ENCODE data around the gene FJX1. TPM values are rescaled to one million over a fixed set of nuclear protein-coding genes. Genes with fewer than 3 reads are reported as not detected.
"Not testable (repeated sequence)": the region's sequence is repeated elsewhere in the genome, so short reads cannot be mapped to it uniquely, and the experiment has no call there.

Gene FJX1
- total RNA-seq, 1 donor from 2014 or later = 3.9 TPM

GRCh38 chr11:35655856-35656255, 37.6 kb downstream of the FJX1 start:
- intact Hi-C loops (cut with DNase I) = no loop called here
- ATAC-seq (no peak), DNase-seq (ENCODE audit: low spot score) (no peak)

- no peak for ATAC-seq
- DNase-seq (ENCODE audit: low spot score) = no peak
- intact Hi-C loops (cut with DNase I) = no loop called here
These were observed 40.0 kb downstream of the FJX1 start for GRCh38 chr11:35658020-35658948.

- no peak for ATAC-seq
- no peak for DNase-seq (ENCODE audit: low spot score)
- intact Hi-C loops (cut with DNase I) = no loop called here
These were observed 43.3 kb downstream of the FJX1 start for GRCh38 chr11:35661534-35661933.

GRCh38 chr11:35662061-35662648, 43.9 kb downstream of the FJX1 start:
- intact Hi-C loops (cut with DNase I) = no loop called here
- DNase-seq (ENCODE audit: low spot score) (no peak), ATAC-seq (peak; percentile 8)

DNA sequence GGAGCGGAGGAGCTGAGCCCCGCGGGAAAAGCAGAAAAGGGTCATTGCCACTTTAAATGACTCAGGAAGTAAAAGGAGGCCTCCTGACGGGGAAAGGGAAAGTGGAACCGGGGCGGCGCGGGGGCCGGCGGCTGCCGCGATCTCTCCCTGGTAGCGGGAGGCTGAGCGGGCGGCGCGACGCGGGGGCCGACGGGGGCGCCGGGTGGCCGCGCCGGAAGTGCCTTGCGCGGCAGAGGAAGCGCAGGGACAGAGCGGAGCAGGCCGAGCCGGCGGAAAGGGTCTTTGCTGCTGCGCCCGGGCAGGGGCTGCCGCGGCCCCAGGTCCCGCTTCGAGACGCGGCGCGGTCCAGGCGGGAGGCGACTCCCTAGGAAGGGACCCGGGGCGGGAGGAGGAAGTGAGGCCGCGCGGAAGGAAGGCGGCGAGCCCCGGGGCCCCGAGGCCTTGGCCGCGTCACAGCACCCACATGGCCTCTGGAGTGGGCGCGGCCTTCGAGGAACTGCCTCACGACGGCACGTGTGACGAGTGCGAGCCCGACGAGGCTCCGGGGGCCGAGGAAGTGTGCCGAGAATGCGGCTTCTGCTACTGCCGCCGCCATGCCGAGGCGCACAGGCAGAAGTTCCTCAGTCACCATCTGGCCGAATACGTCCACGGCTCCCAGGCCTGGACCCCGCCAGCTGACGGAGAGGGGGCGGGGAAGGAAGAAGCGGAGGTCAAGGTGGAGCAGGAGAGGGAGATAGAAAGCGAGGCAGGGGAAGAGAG, 44.6 kb downstream of the FJX1 start, which contains the start of gene TRIM44:
Gene TRIM44, plus strand, starts transcription at position 127 of the 759 bp plus-strand sequence. Its CDS starts 337 bp downstream, at position 464.
- ATAC-seq (peak; percentile 93), DNase-seq (ENCODE audit: low spot score) (peak; percentile 86)
- intact Hi-C loops (cut with DNase I) = no loop called here

DNA sequence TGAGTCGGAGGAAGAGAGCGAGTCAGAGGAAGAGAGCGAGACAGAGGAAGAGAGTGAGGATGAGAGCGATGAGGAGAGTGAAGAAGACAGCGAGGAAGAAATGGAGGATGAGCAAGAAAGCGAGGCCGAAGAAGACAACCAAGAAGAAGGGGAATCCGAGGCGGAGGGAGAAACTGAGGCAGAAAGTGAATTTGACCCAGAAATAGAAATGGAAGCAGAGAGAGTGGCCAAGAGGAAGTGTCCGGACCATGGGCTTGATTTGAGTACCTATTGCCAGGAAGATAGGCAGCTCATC, 45.1 kb downstream of the FJX1 start:
- intact Hi-C loops (cut with DNase I) = no loop called here
- no peak for DNase-seq (ENCODE audit: low spot score)
- ATAC-seq = no peak

DNA sequence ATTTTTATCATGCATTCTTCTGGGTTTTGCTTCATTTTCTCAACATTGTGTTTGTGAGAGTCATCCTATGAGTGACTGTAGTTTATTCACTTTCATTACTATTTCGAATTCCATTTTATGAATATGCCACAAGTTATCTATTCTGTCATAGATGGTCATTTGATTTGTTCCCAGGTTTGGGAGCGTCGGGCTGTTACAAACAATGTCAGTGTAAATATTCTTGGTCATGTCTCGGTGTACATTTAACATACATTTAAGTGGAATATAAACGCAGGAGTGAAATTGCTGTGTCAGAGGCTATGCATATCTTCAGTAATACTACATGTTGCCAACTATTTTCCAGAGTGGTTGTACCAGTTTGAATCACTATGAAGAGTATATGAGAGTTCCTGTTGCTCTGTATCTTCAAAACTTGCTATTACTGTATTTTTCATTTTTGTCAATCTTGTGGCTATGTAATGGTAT, 46.7 kb downstream of the FJX1 start:
- intact Hi-C loops (cut with DNase I) = no loop called here
- ATAC-seq (no peak), DNase-seq (ENCODE audit: low spot score) (no peak)

- no peak for ATAC-seq
- intact Hi-C loops (cut with DNase I) = no loop called here
- DNase-seq (ENCODE audit: low spot score) = no peak
These were observed 49.0 kb downstream of the FJX1 start for GRCh38 chr11:35667257-35667656.

GRCh38 chr11:35668350-35668749, 50.1 kb downstream of the FJX1 start:
- ATAC-seq; intact Hi-C loops (cut with DNase I); DNase-seq (ENCODE audit: low spot score): not testable (repeated sequence)

Other genes starting within 250 kb of the FJX1 start
- 0.98 TPM for gene SLC1A2, start 198.9 kb upstream of the FJX1 start, total RNA-seq
- 15.6 TPM for gene PAMR1, start 92.8 kb upstream of the FJX1 start, total RNA-seq
- gene TRIM44, start 44.3 kb downstream of the FJX1 start, total RNA-seq = 60.1 TPM

Data from sciatic nerve (tissue), 2 donors.